ENCODE results near the gene CTNNA1. TPM values are rescaled to one million over a fixed set of nuclear protein-coding genes. Genes with fewer than 3 reads are reported as not detected.
A peak's percentile ranks its signal among the peaks of the same experiment; 100 is the strongest.

The CTNNA1 gene
- total RNA-seq, 2 donors from 2014 or later: 266 to 322 TPM

GRCh38 chr5:138953387-138954256, 200.4 kb downstream of the CTNNA1 start:
- no peaks in the 10 kb centered on the region for H3K27me3 ChIP-seq (replicated peaks; ENCODE audit: insufficient read depth)
- peak overlapping the region; percentile 75 to 81 for H3K27ac ChIP-seq
- DNase-seq (ENCODE audit: low spot score): peak; percentile 36
- H3K36me3 ChIP-seq: no peaks in the 10 kb centered on the region
- no peak for TF ChIP-seq CTCF (IDR thresholded peaks at IDR 0.05)
- peaks cover 44 to 63% of the 10 kb centered on the region in 2 donors for H3K4me1 ChIP-seq (ENCODE audit: control insufficient read depth in 1 of 2, low read depth in 2 of 2)
- ATAC-seq (ENCODE audit: insufficient number of reproducible peaks, low FRiP score, low read depth): no peak
- no peaks in the 10 kb centered on the region for H3K9me3 ChIP-seq
- H3K4me3 ChIP-seq: peak overlapping the region; percentile 28

DNA sequence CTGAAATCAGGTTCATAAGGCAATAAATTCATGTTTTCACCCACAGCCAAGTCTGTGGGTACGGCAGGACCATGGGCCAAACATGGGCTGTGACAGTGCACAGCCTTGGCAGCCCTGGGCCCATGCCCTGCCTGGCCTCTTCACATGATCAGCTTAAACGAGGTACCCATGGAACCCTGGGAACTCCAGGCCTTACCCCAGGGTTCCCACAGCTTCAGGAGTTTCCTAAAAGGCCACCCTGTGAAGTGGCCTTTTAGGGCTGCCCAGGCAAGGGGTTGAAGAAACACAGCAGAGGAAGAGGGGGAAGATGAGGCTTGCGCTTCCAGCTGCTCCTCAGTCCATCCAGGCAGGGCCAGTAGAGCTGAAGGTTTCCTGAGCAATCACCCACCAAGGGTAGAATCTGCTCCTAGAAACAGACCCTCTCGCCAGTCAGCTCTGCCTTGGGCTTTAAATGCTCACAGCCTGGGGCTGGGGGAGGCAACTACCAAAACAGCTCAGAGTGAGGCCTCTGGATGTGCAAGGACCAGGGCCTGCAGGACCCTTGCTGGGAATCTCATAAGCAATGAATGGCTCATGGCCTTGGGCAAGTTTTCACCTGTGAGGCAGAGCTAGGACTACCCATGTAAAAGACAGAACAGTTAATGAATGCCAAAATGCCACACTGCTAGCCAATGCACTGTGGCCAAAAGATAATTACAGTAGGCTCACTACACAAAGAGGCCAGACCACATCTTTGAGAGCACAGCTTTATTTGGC, 201.2 kb downstream of the CTNNA1 start:
- ATAC-seq (ENCODE audit: insufficient number of reproducible peaks, low FRiP score, low read depth): no peak
- Histone ChIP-seq H3K4me3 (no peak overlapping the region), H3K27ac (peak overlapping the region; percentile 75 to 81), H3K4me1 (ENCODE audit: control insufficient read depth in 1 of 2, low read depth in 2 of 2) (peaks cover 42 to 55% of the 10 kb centered on the region in 2 donors), H3K36me3 (no peaks in the 10 kb centered on the region), H3K9me3 (no peaks in the 10 kb centered on the region), H3K27me3 (replicated peaks; ENCODE audit: insufficient read depth) (no peaks in the 10 kb centered on the region)
- DNase-seq (ENCODE audit: low spot score): no peak
- no peak for TF ChIP-seq CTCF (IDR thresholded peaks at IDR 0.05)

GRCh38 chr5:138955013-138955660, 201.9 kb downstream of the CTNNA1 start:
- ATAC-seq (ENCODE audit: insufficient number of reproducible peaks, low FRiP score, low read depth): no peak
- Histone ChIP-seq H3K27ac (peak overlapping the region in 1 of 2 donors; percentile 81), H3K4me3 (no peak overlapping the region), H3K4me1 (ENCODE audit: control insufficient read depth in 1 of 2, low read depth in 2 of 2) (peaks cover 36 to 48% of the 10 kb centered on the region in 2 donors), H3K36me3 (no peaks in the 10 kb centered on the region), H3K9me3 (no peaks in the 10 kb centered on the region), H3K27me3 (replicated peaks; ENCODE audit: insufficient read depth) (no peaks in the 10 kb centered on the region)
- DNase-seq (ENCODE audit: low spot score): no peak
- no peak for TF ChIP-seq CTCF (IDR thresholded peaks at IDR 0.05)

- Histone ChIP-seq H3K4me1 (ENCODE audit: control insufficient read depth in 1 of 2, low read depth in 2 of 2) (peaks cover 30 to 42% of the 10 kb centered on the region in 2 donors), H3K27me3 (replicated peaks; ENCODE audit: insufficient read depth) (no peaks in the 10 kb centered on the region), H3K27ac (no peak overlapping the region), H3K4me3 (no peak overlapping the region), H3K9me3 (no peaks in the 10 kb centered on the region), H3K36me3 (no peaks in the 10 kb centered on the region)
- DNase-seq (ENCODE audit: low spot score) (no peak), ATAC-seq (ENCODE audit: insufficient number of reproducible peaks, low FRiP score, low read depth) (no peak)
- no peak for TF ChIP-seq CTCF (IDR thresholded peaks at IDR 0.05)
Measured at GRCh38 chr5:138955671-138956295, 202.6 kb downstream of the CTNNA1 start.

Measured in thoracic aorta (tissue), 2 donors.